GM10847 (cell line): ENCODE measurements around the gene RNF151.
A peak's percentile ranks its signal among the peaks of the same experiment; 100 is the strongest.

Experiments
- POLR2A ChIP-seq: IDR thresholded peaks from 2 replicates; pipeline ENCODE4 v1.6.1; 2011; ENCODE audit not compliant: insufficient read length; ENCODE audit errors: extremely low read depth

RNF151 gene

GRCh38 chr16:1991588-1991947, 24.9 kb downstream of the RNF151 start:
- no peak for TF ChIP-seq POLR2A

GRCh38 chr16:1991948-1992703, 25.5 kb downstream of the RNF151 start:
- peak; percentile 43 for TF ChIP-seq POLR2A

- no peak for TF ChIP-seq POLR2A
These were observed 26.2 kb downstream of the RNF151 start for GRCh38 chr16:1992704-1993317.

- no peak for TF ChIP-seq POLR2A
These were observed 27.1 kb downstream of the RNF151 start for GRCh38 chr16:1993731-1994131.

- TF ChIP-seq POLR2A, result no peak
These were observed 31.1 kb downstream of the RNF151 start for GRCh38 chr16:1997494-1998359.

GRCh38 chr16:1998360-1998835, 31.7 kb downstream of the RNF151 start:
- no peak for TF ChIP-seq POLR2A

- TF ChIP-seq POLR2A, result no peak
These were observed 32.5 kb downstream of the RNF151 start for GRCh38 chr16:1998852-1999801.

GRCh38 chr16:1999866-2000514, 33.3 kb downstream of the RNF151 start:
- TF ChIP-seq POLR2A, result no peak

GRCh38 chr16:2001035-2001434, 34.4 kb downstream of the RNF151 start:
- no peak for TF ChIP-seq POLR2A

- no peak for TF ChIP-seq POLR2A
These were observed 35.0 kb downstream of the RNF151 start for GRCh38 chr16:2001456-2002355.

- TF ChIP-seq POLR2A, result no peak
These were observed 36.0 kb downstream of the RNF151 start for GRCh38 chr16:2002406-2003230.

- no peak for TF ChIP-seq POLR2A
These were observed 36.7 kb downstream of the RNF151 start for GRCh38 chr16:2003231-2003826.
